PC-9 (cell line): Measurements from ENCODE around the gene BCKDHA.

Experiments used
- EZH2 ChIP-seq: fragments of 200-600 bp; sonication (generic); IDR thresholded peaks from 2 replicates; pipeline ENCODE4 v1.8.0; 2017; ENCODE audit warnings: antibody characterized with exemption, low read depth
- TF ChIP-seq, protein P1 (sequence below): fragments of 200-600 bp; sonication (generic); conservative IDR thresholded peaks from 2 replicates; pipeline ENCODE4 v1.6.1; 2017; ENCODE audit warnings: mixed run types, antibody characterized with exemption, mild to moderate bottlenecking, moderate library complexity

DNA sequence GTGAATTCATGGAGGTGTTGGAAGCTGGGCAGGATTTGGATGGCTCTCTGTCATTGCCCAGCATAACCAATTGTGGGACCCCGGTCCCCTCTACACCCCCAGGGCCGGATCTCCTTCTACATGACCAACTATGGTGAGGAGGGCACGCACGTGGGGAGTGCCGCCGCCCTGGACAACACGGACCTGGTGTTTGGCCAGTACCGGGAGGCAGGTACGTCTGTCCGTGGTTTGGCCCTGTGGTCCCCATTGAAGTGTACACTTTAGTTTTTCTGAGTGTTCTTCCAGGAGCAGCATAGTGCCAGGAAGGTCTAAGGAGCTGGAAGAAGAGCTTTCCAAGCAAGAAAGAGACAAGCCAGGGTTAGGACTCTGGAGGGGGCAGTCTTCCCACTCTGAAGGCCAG, 16.3 kb downstream of the BCKDHA start:
- TF ChIP-seq, protein P1, sequence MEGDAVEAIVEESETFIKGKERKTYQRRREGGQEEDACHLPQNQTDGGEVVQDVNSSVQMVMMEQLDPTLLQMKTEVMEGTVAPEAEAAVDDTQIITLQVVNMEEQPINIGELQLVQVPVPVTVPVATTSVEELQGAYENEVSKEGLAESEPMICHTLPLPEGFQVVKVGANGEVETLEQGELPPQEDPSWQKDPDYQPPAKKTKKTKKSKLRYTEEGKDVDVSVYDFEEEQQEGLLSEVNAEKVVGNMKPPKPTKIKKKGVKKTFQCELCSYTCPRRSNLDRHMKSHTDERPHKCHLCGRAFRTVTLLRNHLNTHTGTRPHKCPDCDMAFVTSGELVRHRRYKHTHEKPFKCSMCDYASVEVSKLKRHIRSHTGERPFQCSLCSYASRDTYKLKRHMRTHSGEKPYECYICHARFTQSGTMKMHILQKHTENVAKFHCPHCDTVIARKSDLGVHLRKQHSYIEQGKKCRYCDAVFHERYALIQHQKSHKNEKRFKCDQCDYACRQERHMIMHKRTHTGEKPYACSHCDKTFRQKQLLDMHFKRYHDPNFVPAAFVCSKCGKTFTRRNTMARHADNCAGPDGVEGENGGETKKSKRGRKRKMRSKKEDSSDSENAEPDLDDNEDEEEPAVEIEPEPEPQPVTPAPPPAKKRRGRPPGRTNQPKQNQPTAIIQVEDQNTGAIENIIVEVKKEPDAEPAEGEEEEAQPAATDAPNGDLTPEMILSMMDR = no peak
- TF ChIP-seq EZH2 = no peak
